BE2C (cell line): ENCODE measurements around the gene FOXL1.

Experiments
- DNase-seq: peaks from one replicate; pipeline ENCODE4 v3.0.0-alpha.2; 2020
- H3K27me3 ChIP-seq: fragments of 250-450 bp; sonication (Bioruptor Pico); 2 replicates; pipeline ENCODE4 v1.5.1; 2020; ENCODE audit warnings: mild to moderate bottlenecking
- H3K36me3 ChIP-seq: fragments of 250-450 bp; sonication (Bioruptor Pico); 2 replicates; pipeline ENCODE4 v1.5.1; 2020; ENCODE audit warnings: mild to moderate bottlenecking
- H3K4me1 ChIP-seq: fragments of 250-450 bp; sonication (Bioruptor Pico); 2 replicates; pipeline ENCODE4 v1.5.1; 2020
- H3K4me3 ChIP-seq: 2 replicates; pipeline ENCODE4 v1.5.1; 2011; ENCODE audit warnings: low read depth, low read length
- H3K9me3 ChIP-seq: fragments of 250-450 bp; sonication (Bioruptor Pico); 2 replicates; pipeline ENCODE4 v1.5.1; 2020
- TF ChIP-seq, protein P1 (sequence below): IDR thresholded peaks from 2 replicates; pipeline ENCODE4 v1.5.1; 2012; ENCODE audit warnings: mild to moderate bottlenecking, low read depth, low read length

The FOXL1 gene

DNA sequence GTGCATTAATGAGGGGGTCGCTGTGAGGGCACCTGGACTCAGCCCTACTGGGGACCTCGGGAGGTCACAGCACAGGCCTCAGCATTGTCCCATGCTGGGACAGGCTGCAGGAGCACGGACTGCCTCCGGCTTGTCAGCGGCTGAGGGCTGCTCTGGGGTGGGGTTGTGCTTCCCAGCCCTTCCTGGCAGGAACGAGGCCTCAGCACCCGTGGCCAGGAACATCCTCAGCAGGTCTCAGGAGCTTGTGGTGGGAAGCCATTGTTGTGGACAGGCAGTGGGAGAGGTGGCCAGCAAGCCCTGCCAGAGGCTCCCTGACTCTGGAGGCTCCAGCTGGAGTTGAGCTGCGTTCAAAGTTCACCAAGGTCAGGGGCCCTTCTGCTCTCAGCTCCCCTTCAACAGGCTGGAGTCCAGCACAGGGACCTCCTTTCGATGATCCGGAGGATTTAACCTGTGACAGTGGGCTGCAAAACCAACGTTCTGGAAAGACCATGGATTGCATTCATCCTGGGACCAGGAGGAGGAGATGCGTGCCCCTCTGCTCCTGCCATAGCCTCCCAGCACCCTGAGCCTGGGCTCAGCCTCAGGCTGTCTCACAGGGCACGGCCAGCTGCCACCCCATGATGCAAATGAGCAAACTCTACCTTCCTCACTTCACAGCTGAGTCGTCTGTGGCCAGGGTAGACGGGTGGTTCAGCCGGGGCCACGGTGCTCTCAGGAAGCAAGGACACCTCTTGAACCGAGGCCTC, 32.6 kb downstream of the FOXL1 start:
- Histone ChIP-seq H3K36me3 (no peaks in the 10 kb centered on the region), H3K27me3 (no peaks in the 10 kb centered on the region), H3K4me3 (no peak overlapping the region), H3K4me1 (no peaks in the 10 kb centered on the region), H3K9me3 (no peaks in the 10 kb centered on the region)
- TF ChIP-seq, protein P1, sequence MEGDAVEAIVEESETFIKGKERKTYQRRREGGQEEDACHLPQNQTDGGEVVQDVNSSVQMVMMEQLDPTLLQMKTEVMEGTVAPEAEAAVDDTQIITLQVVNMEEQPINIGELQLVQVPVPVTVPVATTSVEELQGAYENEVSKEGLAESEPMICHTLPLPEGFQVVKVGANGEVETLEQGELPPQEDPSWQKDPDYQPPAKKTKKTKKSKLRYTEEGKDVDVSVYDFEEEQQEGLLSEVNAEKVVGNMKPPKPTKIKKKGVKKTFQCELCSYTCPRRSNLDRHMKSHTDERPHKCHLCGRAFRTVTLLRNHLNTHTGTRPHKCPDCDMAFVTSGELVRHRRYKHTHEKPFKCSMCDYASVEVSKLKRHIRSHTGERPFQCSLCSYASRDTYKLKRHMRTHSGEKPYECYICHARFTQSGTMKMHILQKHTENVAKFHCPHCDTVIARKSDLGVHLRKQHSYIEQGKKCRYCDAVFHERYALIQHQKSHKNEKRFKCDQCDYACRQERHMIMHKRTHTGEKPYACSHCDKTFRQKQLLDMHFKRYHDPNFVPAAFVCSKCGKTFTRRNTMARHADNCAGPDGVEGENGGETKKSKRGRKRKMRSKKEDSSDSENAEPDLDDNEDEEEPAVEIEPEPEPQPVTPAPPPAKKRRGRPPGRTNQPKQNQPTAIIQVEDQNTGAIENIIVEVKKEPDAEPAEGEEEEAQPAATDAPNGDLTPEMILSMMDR = no peak
- no peak for DNase-seq

DNA sequence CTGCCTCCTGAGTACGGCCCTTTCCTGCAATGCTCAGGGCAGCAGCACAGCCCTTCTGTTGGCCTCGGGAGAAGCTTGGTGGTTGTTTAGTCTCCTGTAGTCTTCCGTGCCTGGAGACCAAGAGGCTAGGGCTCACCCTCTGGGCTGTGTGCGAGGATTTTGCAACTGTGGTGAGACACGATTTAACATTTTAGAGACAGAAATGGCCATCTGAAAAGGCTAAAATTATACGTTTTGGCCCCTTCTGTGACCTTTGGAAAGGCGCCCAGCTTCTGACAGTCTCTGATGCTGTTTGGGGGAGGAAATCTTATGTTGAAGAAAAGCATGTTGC, 33.1 kb downstream of the FOXL1 start:
- Histone ChIP-seq H3K9me3 (no peaks in the 10 kb centered on the region), H3K27me3 (no peaks in the 10 kb centered on the region), H3K4me1 (no peaks in the 10 kb centered on the region), H3K4me3 (no peak overlapping the region), H3K36me3 (no peaks in the 10 kb centered on the region)
- no peak for DNase-seq
- TF ChIP-seq, protein P1 = no peak

DNA sequence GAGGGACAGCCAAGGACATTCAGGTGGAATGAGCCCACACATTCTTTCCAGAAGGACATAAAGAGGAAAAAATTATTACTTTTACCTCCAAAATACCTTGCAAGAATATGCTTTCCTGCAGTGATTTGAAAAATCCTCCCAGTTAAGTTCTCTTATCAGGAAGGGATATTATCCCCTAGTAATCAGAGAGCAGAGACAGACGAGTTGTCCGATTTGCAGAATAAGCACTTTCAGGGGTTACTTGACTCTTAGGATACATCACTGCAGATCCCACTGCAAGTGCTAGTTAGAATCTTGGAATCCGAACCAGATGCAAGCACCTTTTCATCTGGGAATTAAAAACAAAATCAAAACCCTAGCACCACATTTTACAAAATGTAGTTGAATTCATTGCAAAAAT, 33.6 kb downstream of the FOXL1 start:
- no peaks in the 10 kb centered on the region for H3K36me3 ChIP-seq
- no peaks in the 10 kb centered on the region for H3K9me3 ChIP-seq
- no peak overlapping the region for H3K4me3 ChIP-seq
- no peak for DNase-seq
- no peaks in the 10 kb centered on the region for H3K4me1 ChIP-seq
- H3K27me3 ChIP-seq = no peaks in the 10 kb centered on the region
- TF ChIP-seq, protein P1 = no peak

DNA sequence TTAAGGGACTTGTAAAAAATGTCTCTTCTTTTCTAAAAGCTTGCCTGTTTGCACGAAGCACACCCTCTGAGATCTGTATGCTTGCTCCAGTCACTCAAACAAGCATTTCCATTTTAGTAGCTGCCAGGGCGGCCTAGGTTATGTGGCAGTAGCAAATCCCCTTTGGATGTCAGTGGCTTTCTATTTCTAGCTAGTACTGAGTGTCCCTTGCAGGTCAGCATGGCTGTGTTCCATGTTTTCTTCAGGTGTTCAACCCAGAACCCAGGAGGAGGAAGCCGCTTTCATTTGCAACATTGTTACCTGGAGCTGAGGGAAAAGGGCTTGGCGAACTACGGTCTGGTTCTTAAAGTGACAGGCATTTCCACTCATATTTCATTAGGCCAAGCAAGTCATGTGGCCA, 36.4 kb downstream of the FOXL1 start:
- no peaks in the 10 kb centered on the region for H3K36me3 ChIP-seq

DNA sequence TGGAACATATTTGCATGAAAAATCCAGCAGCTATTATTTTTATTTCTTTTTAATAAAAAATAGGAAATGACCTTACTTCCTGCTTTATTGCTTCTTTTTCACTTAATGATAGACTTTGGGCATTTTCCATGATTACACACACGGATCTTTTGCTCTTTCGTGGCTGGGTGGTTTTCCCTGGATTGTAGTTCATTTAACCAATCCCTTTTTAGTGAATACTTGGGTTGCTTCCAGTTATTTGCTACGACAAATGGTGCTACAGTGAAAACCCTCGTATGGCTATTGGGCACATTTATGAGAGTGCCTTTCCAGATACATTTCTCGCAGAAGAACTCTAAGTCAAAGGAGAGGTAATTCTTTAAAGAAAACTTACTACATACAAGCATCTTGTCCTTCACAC, 38.6 kb downstream of the FOXL1 start:
- Histone ChIP-seq H3K9me3 (no peaks in the 10 kb centered on the region), H3K4me1 (no peaks in the 10 kb centered on the region), H3K27me3 (no peaks in the 10 kb centered on the region), H3K4me3 (no peak overlapping the region), H3K36me3 (no peaks in the 10 kb centered on the region)
- TF ChIP-seq, protein P1 = no peak
- DNase-seq = no peak

More for the DNA sequence above, 36.4 kb downstream of the FOXL1 start:
- H3K4me1 ChIP-seq = no peaks in the 10 kb centered on the region
- no peaks in the 10 kb centered on the region for H3K27me3 ChIP-seq
- no peak for DNase-seq
- no peak overlapping the region for H3K4me3 ChIP-seq
- TF ChIP-seq, protein P1 = no peak
- H3K9me3 ChIP-seq = no peaks in the 10 kb centered on the region

DNA sequence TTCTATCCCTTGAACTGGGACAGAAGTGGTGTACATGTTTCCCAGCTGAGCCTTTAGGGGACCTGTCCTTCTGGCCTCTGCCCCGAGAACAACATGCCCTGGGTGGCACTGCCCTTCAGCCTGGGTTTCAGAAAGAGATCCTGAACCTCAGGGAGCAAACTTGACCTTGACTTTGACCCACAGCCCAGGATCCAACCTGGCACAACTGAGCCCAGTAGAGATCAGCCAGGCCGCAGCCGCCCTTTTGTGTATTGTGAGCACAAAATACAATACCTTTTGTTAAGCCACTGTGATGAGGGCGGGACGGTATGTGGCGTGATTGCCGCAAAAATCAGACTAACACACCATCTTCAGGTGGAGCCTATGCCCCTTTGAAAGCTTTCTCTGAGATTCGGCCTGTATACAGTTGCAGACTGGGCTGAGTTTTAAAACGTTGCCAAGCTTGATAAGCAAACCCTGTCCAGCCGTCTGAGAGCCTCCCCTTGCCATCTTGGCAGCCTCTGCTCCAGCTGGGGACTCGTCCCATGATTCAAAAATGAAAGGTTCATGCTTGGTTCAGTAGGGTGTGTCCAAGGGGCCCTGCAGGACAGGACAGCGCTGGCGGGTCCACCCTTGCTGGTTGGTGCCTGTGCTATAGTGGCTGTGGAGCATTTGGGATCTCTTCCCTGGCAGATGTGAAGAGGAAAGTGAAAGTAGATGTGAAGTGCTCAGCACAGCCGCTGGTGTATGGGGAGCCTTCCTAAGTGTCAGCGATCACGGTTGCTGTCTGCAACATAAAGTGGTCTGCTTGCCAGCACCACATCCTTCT, 40.3 kb downstream of the FOXL1 start:
- H3K4me1 ChIP-seq = no peaks in the 10 kb centered on the region
- H3K4me3 ChIP-seq = no peak overlapping the region
- H3K9me3 ChIP-seq = no peaks in the 10 kb centered on the region
- TF ChIP-seq, protein P1 = no peak
- no peaks in the 10 kb centered on the region for H3K27me3 ChIP-seq
- no peak for DNase-seq
- no peaks in the 10 kb centered on the region for H3K36me3 ChIP-seq
